ENCODE data around the gene CRTC1. TPM values are rescaled to one million over a fixed set of nuclear protein-coding genes. Genes with fewer than 3 reads are reported as not detected.

CRTC1 gene
- total RNA-seq, 1 donor from 2014 or later = 10.3 TPM

GRCh38 chr19:18650468-18651041 lies 32.9 kb upstream of the CRTC1 start:
- intact Hi-C loops (cut with DNase I) = no loop called here
- peak; percentile 72 for ATAC-seq

GRCh38 chr19:18651300-18651699 lies 32.2 kb upstream of the CRTC1 start:
- DNase-seq (ENCODE audit: missing footprints) (no peak), ATAC-seq (no peak)
- intact Hi-C loops (cut with DNase I) = no loop called here

More at GRCh38 chr19:18650468-18651041, 32.9 kb upstream of the CRTC1 start:
- peak; percentile 86 for DNase-seq (ENCODE audit: missing footprints)

- DNase-seq (ENCODE audit: missing footprints) (no peak), ATAC-seq (no peak)
- intact Hi-C loops (cut with DNase I) = no loop called here
Measured at GRCh38 chr19:18651733-18652132, 31.7 kb upstream of the CRTC1 start.

- intact Hi-C loops (cut with DNase I) = no loop called here
- DNase-seq (ENCODE audit: missing footprints) (no peak), ATAC-seq (no peak)
Measured at GRCh38 chr19:18653853-18654252, 29.6 kb upstream of the CRTC1 start.

GRCh38 chr19:18654469-18654868 lies 29.0 kb upstream of the CRTC1 start:
- ATAC-seq = no peak
- DNase-seq (ENCODE audit: missing footprints) = no peak
- intact Hi-C loops (cut with DNase I) = no loop called here

GRCh38 chr19:18655173-18655844 lies 28.2 kb upstream of the CRTC1 start:
- ATAC-seq (no peak), DNase-seq (ENCODE audit: missing footprints) (no peak)
- intact Hi-C loops (cut with DNase I) = no loop called here

- intact Hi-C loops (cut with DNase I) = no loop called here
- ATAC-seq (no peak), DNase-seq (ENCODE audit: missing footprints) (no peak)
Measured at GRCh38 chr19:18656337-18657086, 27.0 kb upstream of the CRTC1 start.

GRCh38 chr19:18657590-18658365 lies 25.7 kb upstream of the CRTC1 start:
- intact Hi-C loops (cut with DNase I) = no loop called here
- peak; percentile 47 for ATAC-seq
- DNase-seq (ENCODE audit: missing footprints) = peak; percentile 81

- intact Hi-C loops (cut with DNase I) = no loop called here
- ATAC-seq = no peak
Measured at GRCh38 chr19:18658366-18658855, 25.1 kb upstream of the CRTC1 start.

GRCh38 chr19:18659281-18660050 lies 24.0 kb upstream of the CRTC1 start:
- DNase-seq (ENCODE audit: missing footprints) (peak; percentile 82), ATAC-seq (peak; percentile 57)
- intact Hi-C loops (cut with DNase I) = loop anchor here (2.0 kb wide), 1 partner anchor 59 kb away; no protein-coding TSS in a partner anchor

More at GRCh38 chr19:18658366-18658855, 25.1 kb upstream of the CRTC1 start:
- no peak for DNase-seq (ENCODE audit: missing footprints)

GRCh38 chr19:18660051-18660910 lies 23.2 kb upstream of the CRTC1 start:
- ATAC-seq (peak; percentile 76), DNase-seq (ENCODE audit: missing footprints) (peak; percentile 88)
- intact Hi-C loops (cut with DNase I) = loop anchor here (2.0 kb wide), 1 partner anchor 59 kb away; no protein-coding TSS in a partner anchor

- intact Hi-C loops (cut with DNase I) = loop anchor here (2.0 kb wide), 1 partner anchor 60 kb away; no protein-coding TSS in a partner anchor
- no peak for DNase-seq (ENCODE audit: missing footprints)
- no peak for ATAC-seq
Measured at GRCh38 chr19:18660939-18661670, 22.4 kb upstream of the CRTC1 start.

- ATAC-seq (no peak), DNase-seq (ENCODE audit: missing footprints) (no peak)
- intact Hi-C loops (cut with DNase I) = no loop called here
Measured at GRCh38 chr19:18662972-18663732, 20.3 kb upstream of the CRTC1 start.

GRCh38 chr19:18663940-18664530 lies 19.4 kb upstream of the CRTC1 start:
- peak; percentile 21 for DNase-seq (ENCODE audit: missing footprints)
- ATAC-seq = no peak
- intact Hi-C loops (cut with DNase I) = no loop called here

GRCh38 chr19:18665771-18666202 lies 17.7 kb upstream of the CRTC1 start:
- intact Hi-C loops (cut with DNase I) = no loop called here
- ATAC-seq = no peak
- peak; percentile 46 for DNase-seq (ENCODE audit: missing footprints)

Data from Right ventricle myocardium inferior (tissue), 1 donor.